Ishikawa (cell line): ENCODE measurements around the gene OR14A2.

Experiments
- CEBPB ChIP-seq: IDR thresholded peaks from 2 replicates; pipeline ENCODE4 v1.6.1; 2012
- CREB1 ChIP-seq: IDR thresholded peaks from 2 replicates; pipeline ENCODE4 v1.6.1; 2012; ENCODE audit warnings: low read depth
- EGR1 ChIP-seq: IDR thresholded peaks from 2 replicates; pipeline ENCODE4 v1.6.1; 2012
- EP300 ChIP-seq: IDR thresholded peaks from 2 replicates; pipeline ENCODE4 v1.6.1; 2012; ENCODE audit warnings: borderline replicate concordance
- FOXM1 ChIP-seq: IDR thresholded peaks from 2 replicates; pipeline ENCODE4 v1.6.1; 2012; ENCODE audit warnings: low read depth, borderline replicate concordance
- NFIC ChIP-seq: IDR thresholded peaks from 2 replicates; pipeline ENCODE4 v1.6.1; 2012
- RAD21 ChIP-seq: IDR thresholded peaks from 2 replicates; pipeline ENCODE4 v1.6.1; 2012; ENCODE audit warnings: low read depth
- REST ChIP-seq: IDR thresholded peaks from 2 replicates; pipeline ENCODE4 v1.6.1; 2012; ENCODE audit warnings: low read depth, mild to moderate bottlenecking
- TAF1 ChIP-seq: IDR thresholded peaks from 2 replicates; pipeline ENCODE4 v1.6.1; 2012; ENCODE audit warnings: low read depth, mild to moderate bottlenecking
- TCF12 ChIP-seq: IDR thresholded peaks from 2 replicates; pipeline ENCODE4 v1.6.1; 2012; ENCODE audit warnings: low read depth
- USF1 ChIP-seq: IDR thresholded peaks from 2 replicates; pipeline ENCODE4 v1.6.1; 2012
- YY1 ChIP-seq: IDR thresholded peaks from 2 replicates; pipeline ENCODE4 v1.6.1; 2012; ENCODE audit warnings: low read depth
- ZBTB7A ChIP-seq: IDR thresholded peaks from 2 replicates; pipeline ENCODE4 v1.6.1; 2012; ENCODE audit warnings: low read depth
- TF ChIP-seq, protein P1 (sequence below): IDR thresholded peaks from 2 replicates; pipeline ENCODE4 v1.6.1; 2012

DNA sequence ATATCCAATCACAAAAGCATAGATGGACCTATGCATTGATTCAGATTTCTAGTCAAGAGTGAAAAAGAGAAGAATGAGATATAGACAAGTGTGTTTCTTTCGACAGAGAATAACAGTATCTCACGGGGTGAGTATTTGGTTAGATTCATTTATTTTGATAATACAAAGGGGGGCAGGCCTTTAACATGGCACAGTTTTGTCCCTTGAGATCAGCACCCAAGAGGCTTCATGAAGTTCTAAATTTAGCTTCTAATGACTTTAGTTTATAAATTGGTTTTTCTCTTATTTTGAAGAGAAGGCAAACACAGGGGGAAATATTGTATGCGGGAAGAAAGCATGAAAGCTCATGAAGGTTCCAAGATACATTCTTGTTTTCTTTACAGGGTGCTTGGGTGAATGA, 12.5 kb upstream of the OR14A2 start, which contains the start of gene OR1C1:
- TF ChIP-seq CREB1 (no peak), ZBTB7A (no peak), USF1 (no peak), EP300 (no peak), TCF12 (no peak), REST (no peak), TAF1 (no peak), FOXM1 (no peak), CEBPB (no peak), YY1 (no peak), EGR1 (no peak), RAD21 (no peak), NFIC (no peak)
- TF ChIP-seq, protein P1, sequence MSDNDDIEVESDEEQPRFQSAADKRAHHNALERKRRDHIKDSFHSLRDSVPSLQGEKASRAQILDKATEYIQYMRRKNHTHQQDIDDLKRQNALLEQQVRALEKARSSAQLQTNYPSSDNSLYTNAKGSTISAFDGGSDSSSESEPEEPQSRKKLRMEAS: no peak
